ENCODE results near the gene PHF21B. TPM values are rescaled to one million over a fixed set of nuclear protein-coding genes. Genes with fewer than 3 reads are reported as not detected.

PHF21B gene
- total RNA-seq, 4 donors from 2014 or later: 0.50 to 9.4 (median 1.8) TPM; not detected in 1

DNA sequence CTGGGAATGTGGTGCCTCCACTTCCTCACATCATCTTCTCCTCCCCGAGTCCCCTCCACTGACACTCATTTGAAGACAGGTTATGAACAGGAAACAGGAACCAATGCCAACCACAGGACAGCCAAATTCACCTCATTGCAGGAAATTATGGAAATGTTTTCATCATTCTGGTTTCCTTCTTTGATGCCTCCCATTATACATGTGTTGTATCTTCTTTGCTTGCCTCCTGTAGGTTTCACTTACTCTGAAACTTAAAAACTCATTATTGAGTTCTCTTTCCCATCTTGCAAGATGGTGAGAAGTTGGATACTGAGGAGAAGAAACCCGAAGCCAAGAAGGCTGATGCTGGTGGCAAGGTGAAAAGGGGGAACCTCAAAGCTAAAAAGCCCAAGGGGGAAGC, 108.5 kb downstream of the PHF21B start:
- intact Hi-C loops (cut with DNase I): no loop called here
- H3K4me3 ChIP-seq: no peak overlapping the region
- H3K36me3 ChIP-seq: no peaks in the 10 kb centered on the region
- no peaks in the 10 kb centered on the region for H3K27me3 ChIP-seq
- WGBS: 88% methylated on average over 2 of the region's 2 CpGs
- no peaks in the 10 kb centered on the region for H3K4me1 ChIP-seq
- H3K9me3 ChIP-seq: peaks cover 0 to 31% (median 28%) of the 10 kb centered on the region in 4 donors
- TF ChIP-seq, protein P1, sequence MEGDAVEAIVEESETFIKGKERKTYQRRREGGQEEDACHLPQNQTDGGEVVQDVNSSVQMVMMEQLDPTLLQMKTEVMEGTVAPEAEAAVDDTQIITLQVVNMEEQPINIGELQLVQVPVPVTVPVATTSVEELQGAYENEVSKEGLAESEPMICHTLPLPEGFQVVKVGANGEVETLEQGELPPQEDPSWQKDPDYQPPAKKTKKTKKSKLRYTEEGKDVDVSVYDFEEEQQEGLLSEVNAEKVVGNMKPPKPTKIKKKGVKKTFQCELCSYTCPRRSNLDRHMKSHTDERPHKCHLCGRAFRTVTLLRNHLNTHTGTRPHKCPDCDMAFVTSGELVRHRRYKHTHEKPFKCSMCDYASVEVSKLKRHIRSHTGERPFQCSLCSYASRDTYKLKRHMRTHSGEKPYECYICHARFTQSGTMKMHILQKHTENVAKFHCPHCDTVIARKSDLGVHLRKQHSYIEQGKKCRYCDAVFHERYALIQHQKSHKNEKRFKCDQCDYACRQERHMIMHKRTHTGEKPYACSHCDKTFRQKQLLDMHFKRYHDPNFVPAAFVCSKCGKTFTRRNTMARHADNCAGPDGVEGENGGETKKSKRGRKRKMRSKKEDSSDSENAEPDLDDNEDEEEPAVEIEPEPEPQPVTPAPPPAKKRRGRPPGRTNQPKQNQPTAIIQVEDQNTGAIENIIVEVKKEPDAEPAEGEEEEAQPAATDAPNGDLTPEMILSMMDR (IDR thresholded peaks at IDR 0.05): no peak
- TF ChIP-seq POLR2AphosphoS5 (IDR thresholded peaks at IDR 0.05): no peak
- no peak for TF ChIP-seq EP300 (IDR thresholded peaks at IDR 0.05)
- no peak for TF ChIP-seq POLR2A (IDR thresholded peaks at IDR 0.05; ENCODE audit: low read depth)
- H3K27ac ChIP-seq (replicated peaks in 1 of 4): no peak overlapping the region
- no peak for DNase-seq (ENCODE audit: extremely low spot score)

DNA sequence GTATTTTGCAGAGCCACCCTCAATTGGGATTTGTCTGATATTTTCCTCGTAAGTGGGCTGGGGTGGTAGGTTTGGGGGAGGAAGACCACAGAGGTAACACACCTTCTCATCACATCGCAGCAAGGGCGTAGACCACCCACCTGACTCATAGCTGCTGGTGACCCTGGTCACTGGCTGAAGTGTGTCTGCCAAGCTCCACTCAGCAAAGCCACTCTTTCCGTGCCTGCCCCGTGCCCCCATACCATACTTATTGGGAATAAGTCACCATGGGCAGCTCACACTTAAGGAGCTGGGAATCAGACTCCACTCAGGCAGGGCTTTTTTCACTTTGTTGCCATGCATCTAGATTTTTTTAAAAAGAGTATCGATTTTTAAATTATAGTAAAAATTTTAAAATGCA, 111.6 kb downstream of the PHF21B start:
- Histone ChIP-seq H3K27me3 (no peaks in the 10 kb centered on the region), H3K4me3 (no peak overlapping the region), H3K9me3 (peaks cover 0 to 31% (median 28%) of the 10 kb centered on the region in 4 donors), H3K4me1 (no peaks in the 10 kb centered on the region), H3K27ac (replicated peaks in 1 of 4) (no peak overlapping the region), H3K36me3 (peaks cover 0 to 5% (median 0%) of the 10 kb centered on the region in 4 donors)
- 92% methylated on average over 6 of the region's 6 CpGs for WGBS
- intact Hi-C loops (cut with DNase I): no loop called here
- no peak for TF ChIP-seq POLR2A (IDR thresholded peaks at IDR 0.05; ENCODE audit: low read depth)
- no peak for TF ChIP-seq EP300 (IDR thresholded peaks at IDR 0.05)
- DNase-seq (ENCODE audit: extremely low spot score): no peak

DNA sequence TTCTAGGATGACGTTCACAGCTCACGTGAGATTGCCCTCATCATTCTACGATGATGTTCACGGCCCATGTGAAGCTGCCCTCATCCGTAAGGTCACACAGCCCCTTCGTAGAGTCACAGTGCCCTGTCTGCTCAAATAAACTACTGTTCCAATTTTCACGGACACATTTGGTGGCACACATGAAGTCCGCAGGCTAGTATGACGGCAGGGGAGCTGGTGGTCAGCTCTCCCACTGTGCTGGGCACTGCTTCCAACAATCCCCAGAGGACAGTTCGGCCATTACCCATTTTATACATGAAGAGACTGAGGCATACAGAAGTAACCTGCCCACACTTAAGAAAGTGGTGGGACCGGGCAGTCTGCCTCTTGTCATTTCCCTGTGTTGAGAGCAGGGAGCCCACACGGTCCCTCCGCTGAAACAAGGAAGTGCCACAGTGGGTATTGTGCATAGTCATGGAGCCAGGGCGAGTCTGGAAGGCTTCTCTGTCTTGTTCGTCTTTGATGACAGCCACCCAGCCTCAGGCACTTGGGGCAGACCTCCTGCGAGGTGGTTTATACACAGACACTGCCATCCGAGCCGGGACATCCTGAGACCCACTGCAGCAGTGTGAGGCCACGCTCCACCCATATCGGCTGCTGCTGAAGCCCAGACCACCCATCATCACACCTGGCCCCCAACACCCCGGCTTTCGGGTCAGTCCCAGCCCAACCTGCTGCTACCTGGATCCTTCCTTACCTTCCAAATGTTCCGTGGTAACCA, 114.3 kb downstream of the PHF21B start:
- intact Hi-C loops (cut with DNase I): no loop called here

DNA sequence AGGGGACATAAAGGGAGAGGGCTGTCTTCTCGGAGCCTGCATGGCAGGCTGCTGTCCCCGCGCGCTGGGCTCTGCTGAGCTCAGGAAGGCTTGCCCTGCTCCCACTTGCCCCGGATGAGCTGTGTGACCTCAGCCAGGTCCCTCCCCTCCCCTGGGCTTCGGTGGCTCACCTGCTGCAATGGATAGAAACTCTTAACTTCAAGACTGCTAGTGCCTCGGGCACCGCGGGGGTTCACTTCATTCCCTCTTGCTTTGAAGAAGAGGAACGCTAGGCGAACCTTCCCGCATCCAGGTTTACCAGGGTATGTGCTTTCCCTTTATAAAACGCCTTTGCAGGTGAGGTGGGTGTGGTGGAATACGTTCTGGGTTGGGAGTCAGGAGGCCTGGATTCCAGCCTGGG, 115.0 kb downstream of the PHF21B start:
- intact Hi-C loops (cut with DNase I): no loop called here
- no peak for TF ChIP-seq EP300 (IDR thresholded peaks at IDR 0.05)
- no peak for TF ChIP-seq POLR2AphosphoS5 (IDR thresholded peaks at IDR 0.05)
- TF ChIP-seq POLR2A (IDR thresholded peaks at IDR 0.05; ENCODE audit: low read depth): no peak
- TF ChIP-seq, protein P1 (IDR thresholded peaks at IDR 0.05): no peak
- DNase-seq (ENCODE audit: extremely low spot score): no peak
- Histone ChIP-seq H3K4me3 (no peak overlapping the region), H3K9me3 (no peaks in the 10 kb centered on the region), H3K27me3 (no peaks in the 10 kb centered on the region), H3K27ac (replicated peaks in 1 of 4) (no peak overlapping the region), H3K4me1 (no peaks in the 10 kb centered on the region), H3K36me3 (peaks cover 0 to 5% (median 0%) of the 10 kb centered on the region in 4 donors)
- WGBS: 79% methylated on average over 5 of the region's 14 CpGs

More for the DNA sequence above, 114.3 kb downstream of the PHF21B start:
- DNase-seq (ENCODE audit: extremely low spot score): no peak
- no peak overlapping the region for H3K4me3 ChIP-seq
- WGBS: 95% methylated on average over 18 of the region's 23 CpGs
- no peak overlapping the region for H3K27ac ChIP-seq (replicated peaks in 1 of 4)
- H3K9me3 ChIP-seq: peaks cover 0 to 6% (median 5%) of the 10 kb centered on the region in 4 donors
- H3K27me3 ChIP-seq: no peaks in the 10 kb centered on the region
- H3K36me3 ChIP-seq: peaks cover 0 to 5% (median 0%) of the 10 kb centered on the region in 4 donors
- H3K4me1 ChIP-seq: no peaks in the 10 kb centered on the region
- TF ChIP-seq POLR2A (IDR thresholded peaks at IDR 0.05; ENCODE audit: low read depth) (no peak), EP300 (IDR thresholded peaks at IDR 0.05) (no peak), POLR2AphosphoS5 (IDR thresholded peaks at IDR 0.05) (no peak)
- TF ChIP-seq, protein P1 (IDR thresholded peaks at IDR 0.05): no peak

DNA sequence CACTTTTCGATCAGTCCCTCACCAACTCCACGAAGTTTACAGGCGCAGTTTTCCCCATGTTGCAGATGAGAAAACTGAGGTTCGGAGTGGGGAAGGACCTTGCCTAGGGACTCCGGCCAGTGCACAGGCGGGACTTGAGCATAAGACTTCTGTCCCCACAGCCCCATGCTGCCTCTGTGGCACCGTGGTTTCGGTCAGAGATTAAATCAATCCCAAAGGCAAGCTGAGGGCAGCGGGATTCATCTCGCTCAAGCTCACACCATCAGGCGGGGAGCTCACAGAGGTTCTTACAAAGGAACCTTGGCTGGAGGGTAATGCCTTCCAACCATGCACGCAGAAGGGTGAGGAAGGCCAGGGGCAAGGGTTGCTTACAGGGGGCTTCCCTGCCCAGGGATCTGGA, 115.5 kb downstream of the PHF21B start:
- 86% methylated on average over 12 of the region's 12 CpGs for WGBS

More for the DNA sequence above, 115.5 kb downstream of the PHF21B start:
- H3K4me1 ChIP-seq: no peaks in the 10 kb centered on the region
- peaks cover 0 to 5% (median 0%) of the 10 kb centered on the region in 4 donors for H3K36me3 ChIP-seq
- no peak overlapping the region for H3K4me3 ChIP-seq
- H3K27me3 ChIP-seq: no peaks in the 10 kb centered on the region
- H3K9me3 ChIP-seq: no peaks in the 10 kb centered on the region
- H3K27ac ChIP-seq (replicated peaks in 1 of 4): no peak overlapping the region
- TF ChIP-seq POLR2AphosphoS5 (IDR thresholded peaks at IDR 0.05) (no peak), EP300 (IDR thresholded peaks at IDR 0.05) (no peak), POLR2A (IDR thresholded peaks at IDR 0.05; ENCODE audit: low read depth) (no peak)
- TF ChIP-seq, protein P1 (IDR thresholded peaks at IDR 0.05): no peak
- DNase-seq (ENCODE audit: extremely low spot score): no peak
- intact Hi-C loops (cut with DNase I): no loop called here

All from esophagus muscularis mucosa (tissue), 4 donors.